Hepatocyte (in vitro differentiated cells): ENCODE results near the gene PRKAR1B. TPM values are rescaled to one million over a fixed set of nuclear protein-coding genes. Genes with fewer than 3 reads are reported as not detected.

Experiments
- DNase-seq: peaks from one replicate; pipeline ENCODE4 v3.0.0-alpha.2; 2016; ENCODE audit warnings: low spot score
- H2AFZ ChIP-seq: fragments of 200-600 bp; sonication (generic); 2 replicates; pipeline ENCODE4 v1.6.0; 2016; ENCODE audit warnings: antibody characterized with exemption, mild to moderate bottlenecking
- H3K27ac ChIP-seq: fragments of 200-600 bp; sonication (generic); 2 replicates; pipeline ENCODE4 v1.5.1; 2016; ENCODE audit warnings: mild to moderate bottlenecking
- H3K27me3 ChIP-seq: fragments of 200-600 bp; sonication (generic); 2 replicates; pipeline ENCODE4 v1.6.1; 2016
- H3K36me3 ChIP-seq: fragments of 200-600 bp; sonication (generic); replicated peaks from 2 replicates; pipeline ENCODE4 v1.5.1; 2016; ENCODE audit warnings: low read depth; ENCODE audit not compliant: insufficient read depth
- H3K4me1 ChIP-seq: fragments of 200-600 bp; sonication (generic); 2 replicates; pipeline ENCODE4 v1.5.1; 2016; ENCODE audit warnings: mild to moderate bottlenecking, moderate library complexity; ENCODE audit not compliant: insufficient read depth
- H3K4me2 ChIP-seq: fragments of 200-600 bp; sonication (generic); 2 replicates; pipeline ENCODE4 v1.6.0; 2016
- H3K4me3 ChIP-seq: fragments of 200-600 bp; sonication (generic); 2 replicates; pipeline ENCODE4 v1.5.1; 2016; ENCODE audit warnings: mild to moderate bottlenecking
- H3K79me2 ChIP-seq: fragments of 200-600 bp; sonication (generic); 2 replicates; pipeline ENCODE4 v1.6.0; 2017; ENCODE audit warnings: mild to moderate bottlenecking
- H3K9me2 ChIP-seq: fragments of 200-600 bp; sonication (generic); replicated peaks from 2 replicates; pipeline ENCODE4 v1.6.0; 2017; ENCODE audit warnings: mild to moderate bottlenecking; ENCODE audit not compliant: insufficient read depth
- H3K9me3 ChIP-seq: fragments of 200-600 bp; sonication (generic); 2 replicates; pipeline ENCODE4 v1.5.1; 2016; ENCODE audit warnings: low read depth, mild to moderate bottlenecking
- H4K20me1 ChIP-seq: fragments of 200-600 bp; sonication (generic); 2 replicates; pipeline ENCODE4 v1.6.0; 2016; ENCODE audit warnings: mild to moderate bottlenecking; ENCODE audit not compliant: insufficient read depth, poor library complexity, severe bottlenecking
- CTCF ChIP-seq: fragments of 200-600 bp; sonication (generic); IDR thresholded peaks from 2 replicates; pipeline ENCODE4 v1.5.1; 2016; ENCODE audit warnings: antibody characterized with exemption, mild to moderate bottlenecking; ENCODE audit not compliant: poor library complexity
- EZH2 ChIP-seq: fragments of 200-600 bp; sonication (generic); IDR thresholded peaks from 2 replicates; pipeline ENCODE4 v1.6.1; 2016; ENCODE audit warnings: antibody characterized with exemption, mild to moderate bottlenecking, borderline replicate concordance
- EZH2phosphoT487 ChIP-seq: fragments of 200-600 bp; sonication (generic); IDR thresholded peaks from one replicate; pipeline ENCODE4 v1.6.1; 2018; ENCODE audit warnings: antibody characterized with exemption, mild to moderate bottlenecking, low read depth, moderate library complexity; ENCODE audit not compliant: unreplicated experiment, severe bottlenecking
- WGBS: methylation state at CpG from one replicate; pipeline ENCODE4 v1.1.6; 2016; ENCODE audit warnings: low lambda C conversion rate; ENCODE audit errors: missing lambda C conversion rate; 5-methylcytosine and 5-hydroxymethylcytosine counted together
- polyA plus RNA-seq: library from polyadenylated mRNA; unstranded; fragments of >200 nt; fragmentation: Nextera tagmentation; extraction: Ambion mirVana; gene quantifications from 2 replicates; pipeline ENCODE4 v1.2.1, GENCODE V29; 2016
- total RNA-seq: library from RNA; depleted of rRNA; stranded (reverse); fragments of >200 nt; gene quantifications from 2 replicates; pipeline ENCODE4 v1.2.3, GENCODE V29; 2014

Gene PRKAR1B
- total and polyA plus RNA-seq, 2 experiments from 2014 or later, result 16.6 to 28.7 TPM

- no peak for DNase-seq
- H3K9me2 ChIP-seq, result no peaks in the 10 kb centered on the region
- H3K36me3 ChIP-seq, result no peaks in the 10 kb centered on the region
- H3K4me1 ChIP-seq, result peaks cover 17% of the 10 kb centered on the region
- peaks cover 58% of the 10 kb centered on the region for H3K79me2 ChIP-seq
- H3K4me2 ChIP-seq, result no peak overlapping the region
- H2AFZ ChIP-seq, result no peak overlapping the region
- H4K20me1 ChIP-seq, result peaks cover 47% of the 10 kb centered on the region
- TF ChIP-seq EZH2phosphoT487 (no peak), EZH2 (no peak), CTCF (no peak)
- no peaks in the 10 kb centered on the region for H3K9me3 ChIP-seq
- H3K27ac ChIP-seq, result no peak overlapping the region
- H3K4me3 ChIP-seq, result no peak overlapping the region
- H3K27me3 ChIP-seq, result no peaks in the 10 kb centered on the region
- WGBS, result 89% methylated on average over 20 of the region's 20 CpGs
Observed at GRCh38 chr7:513521-514166, 213.4 kb downstream of the PRKAR1B start.

- H3K79me2 ChIP-seq, result peaks cover 50% of the 10 kb centered on the region
- no peak overlapping the region for H3K4me3 ChIP-seq
- H4K20me1 ChIP-seq, result peaks cover 44% of the 10 kb centered on the region
- H3K27ac ChIP-seq, result no peak overlapping the region
- no peaks in the 10 kb centered on the region for H3K36me3 ChIP-seq
- no peak overlapping the region for H3K4me2 ChIP-seq
- WGBS, result 84% methylated on average over 32 of the region's 32 CpGs
- H3K9me2 ChIP-seq, result no peaks in the 10 kb centered on the region
- no peaks in the 10 kb centered on the region for H3K9me3 ChIP-seq
- DNase-seq, result no peak
- peaks cover 21% of the 10 kb centered on the region for H3K4me1 ChIP-seq
- TF ChIP-seq EZH2 (no peak), CTCF (no peak), EZH2phosphoT487 (no peak)
- no peak overlapping the region for H2AFZ ChIP-seq
- no peaks in the 10 kb centered on the region for H3K27me3 ChIP-seq
Observed at GRCh38 chr7:512541-513311, 214.4 kb downstream of the PRKAR1B start.

GRCh38 chr7:512146-512510 lies 215.0 kb downstream of the PRKAR1B start:
- Histone ChIP-seq H3K36me3 (no peaks in the 10 kb centered on the region), H3K4me1 (peaks cover 21% of the 10 kb centered on the region), H3K4me2 (no peak overlapping the region), H3K9me3 (no peaks in the 10 kb centered on the region), H3K79me2 (peaks cover 47% of the 10 kb centered on the region), H3K27ac (no peak overlapping the region), H2AFZ (no peak overlapping the region), H4K20me1 (peaks cover 44% of the 10 kb centered on the region), H3K9me2 (no peaks in the 10 kb centered on the region), H3K4me3 (no peak overlapping the region), H3K27me3 (no peaks in the 10 kb centered on the region)
- TF ChIP-seq CTCF, result no peak
- no peak for TF ChIP-seq EZH2phosphoT487
- no peak for TF ChIP-seq EZH2
- no peak for DNase-seq
- WGBS, result 89% methylated on average over 15 of the region's 19 CpGs
